Mesenteric fat pad (tissue), 1 donor: ENCODE data around the gene COPZ1. TPM values are rescaled to one million over a fixed set of nuclear protein-coding genes. Genes with fewer than 3 reads are reported as not detected.

Experiments
- DNase-seq: peaks from one replicate; pipeline ENCODE4 v3.0.0-alpha.2; 2020; ENCODE audit warnings: low spot score
- total RNA-seq: library from RNA; stranded (reverse); fragmentation: NEBNext Ultra II Directional; extraction: Animal tissue kit (Norgen Biotek cat#: 25700); gene quantifications from one replicate; pipeline ENCODE4 v1.2.1, GENCODE V29; 2021
- donor health status: DM: yes; HTN: yes; CAD: no.

The COPZ1 gene
- total RNA-seq, 1 donor from 2014 or later: 93.8 TPM

GRCh38 chr12:54357506-54358190 lies 32.7 kb downstream of the COPZ1 start:
- DNase-seq: no peak

- DNase-seq: no peak
Observed at GRCh38 chr12:54358191-54358944, 33.4 kb downstream of the COPZ1 start.

GRCh38 chr12:54358945-54359761 lies 34.2 kb downstream of the COPZ1 start:
- DNase-seq: peak; percentile 94

GRCh38 chr12:54359762-54360351 lies 34.9 kb downstream of the COPZ1 start:
- DNase-seq: no peak

GRCh38 chr12:54360717-54361456 lies 36.0 kb downstream of the COPZ1 start:
- DNase-seq: no peak

GRCh38 chr12:54363047-54363446 lies 38.1 kb downstream of the COPZ1 start:
- no peak for DNase-seq

- no peak for DNase-seq
Observed at GRCh38 chr12:54363618-54364017, 38.7 kb downstream of the COPZ1 start.

GRCh38 chr12:54364413-54364812 lies 39.5 kb downstream of the COPZ1 start, which contains the start of gene GPR84:
GPR84 (minus strand) TSS chr12:54364486; CDS start chr12:54363851, 635 bp downstream.
- DNase-seq: no peak

- no peak for DNase-seq
Observed at GRCh38 chr12:54368025-54368708, 43.2 kb downstream of the COPZ1 start.

- DNase-seq: peak; percentile 96
Observed at GRCh38 chr12:54368709-54369596, 44.0 kb downstream of the COPZ1 start.

GRCh38 chr12:54369597-54370131 lies 44.7 kb downstream of the COPZ1 start:
- DNase-seq: no peak

- peak; percentile 95 for DNase-seq
Observed at GRCh38 chr12:54370171-54370730, 45.3 kb downstream of the COPZ1 start.

GRCh38 chr12:54371328-54372112 lies 46.6 kb downstream of the COPZ1 start:
- DNase-seq: no peak

GRCh38 chr12:54372113-54372806 lies 47.3 kb downstream of the COPZ1 start:
- DNase-seq: no peak

GRCh38 chr12:54373649-54374561 lies 49.0 kb downstream of the COPZ1 start:
- DNase-seq: no peak
